Hepatic stellate cell (primary cell): ENCODE data around the gene KCNH6.

Source experiments
- DNase-seq: peaks from one replicate; pipeline ENCODE4 v3.0.0; 2011; ENCODE audit warnings: low spot score

KCNH6 gene

GRCh38 chr17:63486317-63487013, 36.7 kb upstream of the KCNH6 start:
- no peak for DNase-seq

- DNase-seq: no peak
Measured at GRCh38 chr17:63487014-63487339, 36.2 kb upstream of the KCNH6 start.

DNA sequence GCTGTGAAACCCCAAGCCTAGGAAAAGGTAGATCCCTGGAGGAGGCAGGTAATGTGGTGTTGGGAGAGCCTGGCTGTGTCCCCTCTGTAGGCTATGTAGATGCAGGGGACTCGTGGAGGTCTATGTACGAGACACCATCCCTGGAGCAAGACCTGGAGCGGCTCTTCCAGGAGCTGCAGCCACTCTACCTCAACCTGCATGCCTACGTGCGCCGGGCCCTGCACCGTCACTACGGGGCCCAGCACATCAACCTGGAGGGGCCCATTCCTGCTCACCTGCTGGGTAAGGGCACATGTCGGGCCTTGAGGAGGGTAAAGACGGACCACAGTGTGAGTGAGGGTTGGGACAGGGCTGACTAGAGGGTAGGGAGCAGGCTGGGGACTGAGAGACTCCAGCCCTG, 34.3 kb upstream of the KCNH6 start:
- DNase-seq: no peak

- DNase-seq: no peak
Measured at GRCh38 chr17:63489291-63489690, 33.9 kb upstream of the KCNH6 start.

GRCh38 chr17:63490329-63490728, 32.8 kb upstream of the KCNH6 start:
- DNase-seq: no peak

GRCh38 chr17:63490858-63491400, 32.2 kb upstream of the KCNH6 start:
- DNase-seq: no peak

GRCh38 chr17:63491413-63491812, 31.7 kb upstream of the KCNH6 start:
- DNase-seq: no peak

GRCh38 chr17:63491977-63492618, 31.1 kb upstream of the KCNH6 start:
- no peak for DNase-seq

GRCh38 chr17:63492940-63493339, 30.2 kb upstream of the KCNH6 start:
- no peak for DNase-seq

- DNase-seq: no peak
Measured at GRCh38 chr17:63493411-63493810, 29.7 kb upstream of the KCNH6 start.

DNA sequence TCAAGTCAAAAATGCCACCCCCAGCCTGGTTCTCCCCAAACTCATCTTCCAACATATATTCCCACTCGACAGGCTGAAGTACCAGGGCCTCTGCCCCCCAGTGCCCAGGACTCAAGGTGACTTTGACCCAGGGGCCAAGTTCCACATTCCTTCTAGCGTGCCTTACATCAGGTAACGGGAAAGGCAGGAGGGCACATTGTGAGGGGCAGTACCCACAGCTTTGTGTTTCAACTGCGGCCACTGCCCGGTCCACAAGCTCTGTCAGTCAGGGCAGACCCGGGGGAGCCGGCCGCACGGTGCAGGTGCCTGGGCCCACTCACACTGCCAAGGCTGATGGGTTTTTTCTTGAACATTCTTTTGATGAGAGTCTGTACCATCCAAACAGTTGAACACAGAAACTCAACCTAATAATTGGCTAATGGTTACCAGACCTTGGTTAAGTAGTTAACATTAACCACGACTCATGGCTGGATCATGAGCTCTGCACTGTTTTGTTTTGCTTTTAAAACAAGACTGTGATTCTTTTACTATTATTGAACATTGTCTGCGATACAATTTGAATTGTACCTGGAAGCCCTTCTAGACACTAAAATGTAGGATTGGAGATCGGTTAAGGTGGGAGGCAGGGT, 28.7 kb upstream of the KCNH6 start:
- no peak for DNase-seq

DNA sequence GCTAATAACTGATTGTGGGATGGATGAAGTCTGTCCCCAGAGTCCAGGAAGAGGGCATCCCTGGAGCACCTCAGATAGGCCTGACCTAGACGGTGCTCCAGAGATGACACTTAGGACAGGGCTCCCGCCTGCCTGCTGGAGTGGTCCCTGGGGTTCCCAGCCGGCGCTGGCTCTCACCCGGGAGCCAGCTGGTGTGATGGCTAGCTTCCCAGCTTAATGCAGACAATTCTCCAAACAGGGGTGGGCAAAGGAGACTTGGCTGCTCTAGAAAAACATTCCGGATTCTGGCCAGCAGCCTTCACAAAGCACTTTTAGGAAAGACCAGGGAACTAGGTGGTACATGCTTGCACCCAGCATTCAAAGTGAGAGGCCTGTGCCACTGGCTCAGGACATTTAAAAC, 27.7 kb upstream of the KCNH6 start:
- DNase-seq: no peak

GRCh38 chr17:63496177-63496576, 27.0 kb upstream of the KCNH6 start:
- no peak for DNase-seq

- DNase-seq: no peak
Measured at GRCh38 chr17:63496663-63497400, 26.3 kb upstream of the KCNH6 start.

GRCh38 chr17:63497708-63498483, 25.3 kb upstream of the KCNH6 start:
- DNase-seq: no peak

DNA sequence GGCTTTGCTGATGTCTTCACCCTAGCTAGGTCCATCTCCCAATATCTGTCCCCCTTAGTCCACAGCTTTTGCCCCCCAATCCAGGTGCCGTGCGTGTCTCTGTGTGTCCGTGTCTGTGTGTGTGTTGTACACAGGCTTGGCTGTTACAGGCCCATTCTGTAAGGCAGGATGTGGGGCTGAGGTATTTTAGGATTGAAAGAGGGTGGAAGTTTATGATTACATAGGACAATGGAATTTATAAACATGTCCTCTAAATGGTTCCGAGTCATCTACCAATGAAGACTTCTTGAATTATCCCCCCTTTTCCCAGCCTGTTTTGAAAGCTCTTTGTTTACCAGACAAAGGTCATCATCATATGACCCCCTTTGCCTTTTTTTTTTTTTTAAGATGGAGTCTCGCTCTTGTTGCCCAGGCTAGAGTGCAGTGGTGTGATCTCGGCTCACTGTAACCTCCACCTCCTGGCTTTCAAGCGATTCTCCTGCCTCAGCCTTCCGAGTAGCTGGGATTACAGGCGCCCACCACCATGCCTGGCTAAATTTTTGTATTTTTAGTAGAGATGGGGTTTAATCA, 24.4 kb upstream of the KCNH6 start:
- DNase-seq: peak; percentile 70

DNA sequence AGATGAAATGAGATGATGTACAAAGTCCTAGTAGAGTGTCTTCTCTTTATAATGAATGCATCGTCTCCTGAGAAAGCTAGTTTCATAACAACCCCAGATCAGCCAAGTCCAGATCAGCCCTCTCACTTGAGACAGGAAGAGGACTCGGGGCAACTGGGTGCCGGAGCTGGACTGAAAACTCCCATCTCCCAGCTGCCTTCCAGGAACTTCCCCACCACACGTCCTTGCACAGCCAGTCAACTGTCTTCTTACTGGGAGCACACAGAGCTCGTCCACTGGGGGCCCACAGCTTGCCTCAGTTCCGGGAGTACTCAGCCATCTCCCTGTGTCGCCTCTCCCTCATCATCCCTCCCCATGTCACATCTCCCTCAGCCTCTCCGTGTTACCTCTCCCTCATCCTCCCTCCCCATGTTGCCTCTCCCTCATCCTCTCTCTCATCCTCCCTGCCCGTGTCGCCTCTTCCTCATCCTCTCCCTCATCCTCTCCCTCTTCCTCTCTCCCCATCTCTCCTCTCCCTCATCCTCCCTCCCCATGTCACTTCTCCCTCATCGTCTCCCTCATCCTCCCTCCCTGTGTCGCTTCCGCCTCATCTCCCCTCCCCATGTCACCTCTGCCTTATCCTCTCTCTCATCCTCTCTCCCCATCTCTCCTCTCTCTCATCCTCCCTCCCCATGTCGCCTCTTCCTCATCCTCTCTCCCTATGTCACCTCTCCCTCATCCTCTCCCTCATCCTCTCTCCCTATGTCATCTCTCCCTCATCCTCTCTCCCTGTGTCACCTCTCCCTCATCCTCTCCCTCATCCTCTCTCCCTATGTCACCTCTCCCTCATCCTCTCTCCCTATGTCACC, 22.4 kb upstream of the KCNH6 start:
- no peak for DNase-seq

- no peak for DNase-seq
Measured at GRCh38 chr17:63503341-63503705, 19.8 kb upstream of the KCNH6 start.

- no peak for DNase-seq
Measured at GRCh38 chr17:63504261-63504660, 18.9 kb upstream of the KCNH6 start.

GRCh38 chr17:63505341-63505740, 17.8 kb upstream of the KCNH6 start:
- no peak for DNase-seq

- DNase-seq: no peak
Measured at GRCh38 chr17:63506627-63507026, 16.5 kb upstream of the KCNH6 start.
